HG03558 (cell line): ENCODE results near the gene FRMD4A.
"Not testable (repeated sequence)": the region's sequence is repeated elsewhere in the genome, so short reads cannot be mapped to it uniquely, and the experiment has no call there.

Source experiments
- ATAC-seq: cut with Tn5 transposase; IDR thresholded peaks from one replicate; pipeline ENCODE4 v1.9.1; 2021; ENCODE audit warnings: moderate number of reproducible peaks; ENCODE audit not compliant: unreplicated experiment; ENCODE audit errors: extremely low read depth

FRMD4A gene

DNA sequence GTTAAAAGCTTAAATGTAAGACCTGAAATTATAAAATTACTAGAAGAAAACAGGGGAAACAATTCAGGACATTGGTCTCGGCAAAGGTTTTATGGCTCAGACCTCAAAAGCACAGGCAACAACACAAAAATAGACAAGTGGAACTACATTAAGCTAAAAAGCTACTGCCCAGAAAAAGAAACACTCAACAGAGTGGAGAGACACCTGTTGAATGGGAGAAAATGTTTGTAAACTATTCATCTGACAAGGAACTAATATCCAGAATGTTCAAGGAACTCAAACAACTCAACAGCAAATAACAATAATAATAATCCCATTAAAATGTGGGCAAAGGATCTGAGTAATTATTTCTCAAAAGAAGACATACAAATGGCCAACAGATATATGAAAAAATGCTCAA, 170.4 kb downstream of the FRMD4A start:
- ATAC-seq, result no peak

DNA sequence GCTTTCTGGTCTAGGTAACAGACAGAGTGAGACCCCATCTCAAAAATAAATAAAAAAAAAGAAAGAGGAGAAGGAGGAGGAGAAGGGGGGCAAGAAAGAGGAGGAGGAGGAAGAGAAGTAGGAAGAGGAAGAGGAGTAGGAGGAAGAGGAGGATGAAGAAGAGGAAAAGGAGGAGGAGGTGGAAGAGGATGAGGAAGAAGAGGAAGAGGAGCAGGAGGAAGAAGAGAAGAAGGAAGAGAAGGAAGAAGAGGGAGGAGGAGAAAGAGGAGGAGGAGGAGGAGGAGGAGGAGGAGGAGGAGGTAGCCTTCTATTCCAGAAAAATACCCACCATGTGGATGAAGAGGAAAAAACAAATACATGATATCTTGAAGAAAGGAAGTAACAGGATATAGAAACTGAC, 172.1 kb downstream of the FRMD4A start:
- ATAC-seq, result no peak

GRCh38 chr10:14156104-14156503, 174.6 kb downstream of the FRMD4A start:
- no peak for ATAC-seq

DNA sequence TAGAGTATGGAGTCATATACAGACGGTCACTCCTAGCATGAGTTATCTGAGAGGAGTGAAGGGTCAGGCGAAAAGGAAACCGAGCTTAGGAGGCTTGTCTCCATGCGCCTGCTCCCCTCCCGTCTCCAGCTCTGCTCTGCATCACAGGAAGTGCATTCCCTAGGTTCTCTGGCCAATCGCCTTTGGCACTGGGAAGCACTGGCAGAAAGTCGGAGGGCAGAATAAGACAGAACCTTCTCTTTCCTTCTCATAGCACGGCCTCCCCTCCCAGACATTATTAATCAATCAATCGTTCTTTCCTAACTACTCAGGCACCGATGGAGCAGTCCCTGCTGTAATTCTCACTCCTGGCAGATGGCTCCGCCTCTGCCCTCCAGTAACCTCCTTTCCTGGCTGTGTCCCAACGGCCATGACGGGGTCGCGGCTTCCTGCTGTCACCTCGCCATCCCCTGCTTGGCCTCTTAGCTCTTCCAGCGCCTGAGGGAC, 177.1 kb downstream of the FRMD4A start:
- ATAC-seq, result no peak

DNA sequence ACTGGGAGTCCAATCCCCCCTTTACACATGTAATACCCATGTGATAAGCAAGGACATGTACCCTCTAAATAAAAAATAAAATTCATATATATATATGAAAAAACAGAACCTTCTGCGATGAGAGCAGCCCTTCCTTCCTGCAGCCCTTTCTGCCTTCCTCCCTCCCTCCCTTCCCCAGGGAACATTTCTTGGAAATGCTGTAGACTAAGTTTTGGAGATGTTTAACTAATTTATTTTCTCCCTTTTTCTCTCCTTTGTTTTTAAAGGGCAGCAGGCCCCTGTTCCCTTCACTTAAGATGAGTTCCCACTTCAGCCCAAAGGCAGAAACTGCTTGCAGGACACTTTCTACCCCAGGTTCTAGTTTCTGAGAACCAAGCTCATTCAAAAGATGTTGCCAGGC, 179.2 kb downstream of the FRMD4A start:
- no peak for ATAC-seq

DNA sequence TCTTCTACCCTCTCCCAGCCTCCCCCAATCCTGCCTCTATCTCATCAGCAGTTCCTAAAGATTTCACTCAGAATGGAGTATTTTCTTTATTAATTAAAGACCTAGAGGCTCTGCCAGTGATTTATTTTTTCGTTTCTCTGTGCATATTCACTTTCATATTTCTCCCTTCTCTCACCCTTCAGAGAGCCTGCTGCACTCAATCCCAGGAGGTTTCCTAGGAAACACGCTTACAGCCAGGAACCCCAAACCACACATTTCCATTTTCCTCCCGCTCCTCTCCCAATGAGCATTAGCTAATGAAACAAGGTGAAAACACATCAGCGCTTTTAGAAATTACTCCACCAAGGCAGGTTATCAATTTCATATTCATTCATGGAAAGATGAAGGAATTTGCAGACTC, 180.2 kb downstream of the FRMD4A start:
- no peak for ATAC-seq

DNA sequence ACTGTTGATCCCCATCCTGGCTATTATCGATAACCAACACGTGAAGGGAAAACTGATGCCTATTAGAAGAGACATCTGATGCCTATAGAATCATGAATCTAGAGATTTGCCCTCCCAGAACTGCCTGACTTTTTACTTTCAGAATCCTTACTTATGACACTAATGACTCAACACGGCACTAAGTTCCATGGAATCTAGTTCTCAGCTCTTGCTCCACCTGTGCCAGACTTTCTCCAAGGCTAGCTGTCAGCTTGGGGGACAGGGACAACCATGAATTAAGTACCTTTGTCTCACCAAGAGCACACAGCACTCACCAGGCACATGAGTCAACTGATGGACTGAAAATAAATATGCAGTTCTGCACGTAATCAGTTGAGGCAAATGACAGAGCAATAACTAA, 184.2 kb downstream of the FRMD4A start:
- no peak for ATAC-seq

DNA sequence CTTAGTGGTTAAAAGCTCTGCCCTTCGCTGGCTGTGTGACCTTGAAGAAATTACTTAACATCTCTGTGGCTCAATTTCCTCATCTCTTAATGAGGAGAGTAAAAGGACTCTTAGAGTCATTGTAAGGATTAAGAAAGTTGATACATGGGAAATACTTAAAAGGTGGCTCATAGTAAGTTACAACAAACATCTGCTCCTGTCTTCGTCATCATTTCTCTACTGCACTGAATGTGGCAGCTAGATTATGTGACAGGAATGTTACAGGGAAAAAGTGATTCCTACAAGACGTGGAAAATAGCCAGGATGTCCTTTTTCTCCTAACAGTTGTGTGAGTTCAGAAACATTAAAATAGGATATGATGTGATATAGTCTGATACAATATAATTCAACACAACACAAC, 184.7 kb downstream of the FRMD4A start:
- ATAC-seq, result no peak

GRCh38 chr10:14144451-14144850, 186.3 kb downstream of the FRMD4A start:
- ATAC-seq, result no peak

DNA sequence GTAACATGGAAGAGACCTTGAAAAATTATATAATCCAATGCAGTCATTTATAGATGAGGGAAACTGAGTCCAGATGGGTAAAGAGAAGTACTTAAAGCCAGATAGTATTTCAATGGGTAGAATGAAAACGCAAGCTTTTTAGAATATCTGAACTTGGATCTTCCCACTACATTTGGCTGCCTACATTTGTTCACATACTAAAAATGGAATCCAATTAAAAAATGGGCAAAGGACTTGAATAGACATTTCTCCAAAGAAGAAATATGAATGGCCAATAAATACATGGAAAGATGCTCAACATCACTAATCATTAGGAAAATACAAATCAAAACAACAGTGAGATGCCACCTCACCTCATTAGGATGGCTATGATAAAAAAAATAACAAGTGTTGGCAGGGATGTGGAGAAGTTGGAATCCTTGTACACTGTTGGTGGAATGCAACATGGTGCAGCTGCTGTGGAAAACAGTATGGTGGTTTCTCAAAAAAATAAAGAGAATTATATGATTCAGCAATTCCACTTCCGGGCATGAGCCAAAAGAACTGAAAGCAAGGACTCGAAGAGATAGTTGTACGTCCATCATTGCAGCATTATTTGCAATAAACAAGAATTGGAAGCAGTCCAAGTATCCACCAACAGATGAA, 188.0 kb downstream of the FRMD4A start:
- no peak for ATAC-seq

GRCh38 chr10:14141283-14141682, 189.4 kb downstream of the FRMD4A start:
- no peak for ATAC-seq

DNA sequence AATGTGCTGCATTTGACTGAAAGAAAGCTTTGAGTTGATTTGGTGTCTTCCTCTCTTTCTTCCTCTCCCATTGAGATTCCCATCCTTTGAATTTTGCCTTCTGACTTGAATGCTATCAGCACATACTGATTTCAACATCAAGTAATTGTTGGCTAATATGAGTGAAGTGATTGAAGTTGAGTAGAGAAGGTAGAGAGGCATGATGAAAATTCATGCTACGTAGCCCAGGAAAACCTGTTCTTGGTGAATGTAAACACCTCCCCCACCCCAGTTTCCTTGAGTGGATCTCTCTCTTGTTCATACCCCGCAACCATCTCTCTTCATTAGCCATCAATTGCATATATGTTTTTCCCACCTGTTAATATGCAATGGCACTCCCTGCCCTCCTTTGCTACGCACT, 193.3 kb downstream of the FRMD4A start:
- ATAC-seq, result no peak

DNA sequence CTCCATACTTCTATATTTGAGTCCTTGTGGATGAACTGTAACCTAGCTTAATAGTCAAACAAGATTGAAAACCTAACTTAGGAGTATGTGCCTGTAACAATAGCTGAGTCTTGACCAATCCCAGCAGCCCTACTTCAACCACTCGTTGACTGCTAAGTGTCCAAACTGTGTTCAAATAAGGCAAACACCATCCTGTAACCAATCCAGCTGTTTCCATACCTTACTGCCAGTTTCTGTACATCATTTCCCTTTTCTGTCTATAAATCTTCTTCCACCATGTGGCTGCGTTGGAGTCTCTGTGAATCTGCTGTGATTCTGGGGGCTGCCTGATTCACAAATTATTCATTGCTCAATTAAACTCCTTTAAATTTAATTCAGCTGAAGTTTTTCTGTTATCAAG, 195.5 kb downstream of the FRMD4A start:
- not testable (repeated sequence) for ATAC-seq

DNA sequence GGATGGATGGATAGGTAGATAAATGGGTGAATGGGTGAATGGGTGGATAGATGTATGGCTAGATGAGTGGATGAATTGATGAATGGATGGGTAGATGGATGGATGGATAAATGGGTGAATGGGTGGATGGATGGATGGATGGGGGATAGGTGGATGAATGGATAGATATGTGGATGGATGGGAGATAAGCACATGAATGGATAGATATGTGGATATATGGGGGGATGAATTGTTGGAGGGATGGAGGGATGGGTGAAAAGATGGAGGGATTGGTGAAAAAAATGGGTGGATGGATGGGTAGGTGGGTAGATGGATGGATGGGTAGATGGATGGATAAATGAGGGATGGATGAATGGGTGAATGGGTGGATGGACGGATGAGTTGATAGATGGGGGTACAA, 196.4 kb downstream of the FRMD4A start:
- ATAC-seq, result no peak

GRCh38 chr10:14131261-14131960, 199.3 kb downstream of the FRMD4A start:
- no peak for ATAC-seq

DNA sequence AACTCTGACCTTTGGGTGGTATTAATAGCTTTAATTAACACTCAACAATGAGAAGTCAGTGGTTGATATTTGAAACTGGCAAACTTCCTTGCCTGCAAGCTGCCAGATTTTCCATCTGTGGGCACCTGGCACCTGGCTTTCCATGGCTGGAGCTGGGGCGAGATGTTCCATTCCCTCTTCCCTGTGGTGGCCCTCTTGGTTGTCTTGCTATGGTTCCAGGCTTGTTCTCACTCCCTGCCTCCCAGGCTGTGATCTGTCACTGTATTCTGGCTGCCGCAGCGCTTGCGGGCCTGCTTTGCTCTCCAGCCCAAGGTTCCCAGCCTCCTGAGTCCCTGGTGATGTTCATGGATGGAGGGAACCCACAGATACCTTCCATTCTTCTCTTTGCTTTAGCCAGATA, 201.0 kb downstream of the FRMD4A start:
- no peak for ATAC-seq

DNA sequence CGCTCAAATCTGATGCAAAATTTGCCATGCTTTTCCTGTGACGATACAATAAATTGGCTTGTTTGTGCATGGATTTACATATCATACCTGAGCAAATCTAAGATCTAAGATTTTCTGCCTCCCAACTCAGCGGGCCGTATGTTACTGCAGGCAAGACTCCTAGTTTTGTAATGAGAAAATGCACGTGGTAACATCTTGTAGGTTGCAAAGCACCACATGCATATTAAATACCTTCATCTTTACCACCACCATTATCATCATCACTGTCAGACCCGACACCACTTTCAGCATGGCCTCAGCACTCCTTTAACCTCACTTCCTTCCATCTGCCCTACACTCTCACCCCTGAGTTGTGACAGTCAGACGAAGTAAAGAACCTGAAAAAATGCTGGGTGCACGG, 202.2 kb downstream of the FRMD4A start:
- ATAC-seq, result no peak

GRCh38 chr10:14126697-14127440, 203.9 kb downstream of the FRMD4A start:
- ATAC-seq, result no peak

- ATAC-seq, result no peak
These were observed 205.2 kb downstream of the FRMD4A start for GRCh38 chr10:14125564-14125963.

- ATAC-seq, result no peak
These were observed 205.8 kb downstream of the FRMD4A start for GRCh38 chr10:14124941-14125340.

GRCh38 chr10:14123139-14123538, 207.6 kb downstream of the FRMD4A start:
- ATAC-seq, result no peak
